ENCODE measurements around the gene LEF1.
"Not testable (repeated sequence)": the region's sequence is repeated elsewhere in the genome, so short reads cannot be mapped to it uniquely, and the experiment has no call there.

Gene LEF1

GRCh38 chr4:108054025-108054638, 114.6 kb downstream of the LEF1 start:
- no peak for DNase-seq

GRCh38 chr4:108053251-108053711, 115.5 kb downstream of the LEF1 start:
- DNase-seq, result no peak

GRCh38 chr4:108052558-108053120, 116.1 kb downstream of the LEF1 start:
- DNase-seq, result no peak

- no peak for DNase-seq
Observed at GRCh38 chr4:108051343-108051742, 117.4 kb downstream of the LEF1 start.

- not testable (repeated sequence) for DNase-seq
Observed at GRCh38 chr4:108050166-108051111, 118.3 kb downstream of the LEF1 start.

- DNase-seq, result no peak
Observed at GRCh38 chr4:108049406-108049805, 119.3 kb downstream of the LEF1 start.

- DNase-seq, result no peak
Observed at GRCh38 chr4:108048997-108049396, 119.7 kb downstream of the LEF1 start.

- DNase-seq, result no peak
Observed at GRCh38 chr4:108048157-108048556, 120.6 kb downstream of the LEF1 start.

GRCh38 chr4:108047199-108047598, 121.5 kb downstream of the LEF1 start:
- DNase-seq, result no peak

- DNase-seq, result no peak
Observed at GRCh38 chr4:108045687-108046024, 123.1 kb downstream of the LEF1 start.

GRCh38 chr4:108044951-108045686, 123.6 kb downstream of the LEF1 start:
- DNase-seq, result no peak

- DNase-seq, result no peak
Observed at GRCh38 chr4:108043526-108043925, 125.2 kb downstream of the LEF1 start.

- DNase-seq, result no peak
Observed at GRCh38 chr4:108042927-108043326, 125.8 kb downstream of the LEF1 start.

- no peak for DNase-seq
Observed at GRCh38 chr4:108037884-108038283, 130.8 kb downstream of the LEF1 start.

GRCh38 chr4:108036213-108036612, 132.5 kb downstream of the LEF1 start:
- DNase-seq, result no peak

- no peak for DNase-seq
Observed at GRCh38 chr4:108035691-108036090, 133.0 kb downstream of the LEF1 start.

GRCh38 chr4:108034565-108034964, 134.2 kb downstream of the LEF1 start:
- DNase-seq, result no peak

GRCh38 chr4:108033348-108033747, 135.4 kb downstream of the LEF1 start:
- DNase-seq, result no peak

GRCh38 chr4:108031427-108032083, 137.2 kb downstream of the LEF1 start:
- no peak for DNase-seq

GRCh38 chr4:108030332-108030731, 138.4 kb downstream of the LEF1 start:
- DNase-seq, result no peak

GRCh38 chr4:108029731-108030130, 139.0 kb downstream of the LEF1 start:
- DNase-seq, result no peak

- no peak for DNase-seq
Observed at GRCh38 chr4:108029016-108029720, 139.6 kb downstream of the LEF1 start.
